Measurements from ENCODE around the gene RASAL3.

The RASAL3 gene

GRCh38 chr19:15404780-15405211, 59.5 kb downstream of the RASAL3 start:
- TF ChIP-seq BACH2 (CRISPR knock-in tag; IDR thresholded peaks at IDR 0.05; ENCODE audit: borderline replicate concordance) = no peak
- TF ChIP-seq ZNF8 (CRISPR knock-in tag; IDR thresholded peaks at IDR 0.05) = no peak
- no peak for TF ChIP-seq ZNF70 (CRISPR knock-in tag; IDR thresholded peaks at IDR 0.05)
- TF ChIP-seq ARNTL (CRISPR knock-in tag; IDR thresholded peaks at IDR 0.05; ENCODE audit: borderline replicate concordance, low read depth) = no peak
- TF ChIP-seq TOX (CRISPR knock-in tag; IDR thresholded peaks at IDR 0.05; ENCODE audit: borderline replicate concordance) = no peak
- no peak for TF ChIP-seq GLIS3 (CRISPR knock-in tag; IDR thresholded peaks at IDR 0.05)
- TF ChIP-seq ISL1 (CRISPR knock-in tag; IDR thresholded peaks at IDR 0.05) = no peak
- TF ChIP-seq, protein P1, sequence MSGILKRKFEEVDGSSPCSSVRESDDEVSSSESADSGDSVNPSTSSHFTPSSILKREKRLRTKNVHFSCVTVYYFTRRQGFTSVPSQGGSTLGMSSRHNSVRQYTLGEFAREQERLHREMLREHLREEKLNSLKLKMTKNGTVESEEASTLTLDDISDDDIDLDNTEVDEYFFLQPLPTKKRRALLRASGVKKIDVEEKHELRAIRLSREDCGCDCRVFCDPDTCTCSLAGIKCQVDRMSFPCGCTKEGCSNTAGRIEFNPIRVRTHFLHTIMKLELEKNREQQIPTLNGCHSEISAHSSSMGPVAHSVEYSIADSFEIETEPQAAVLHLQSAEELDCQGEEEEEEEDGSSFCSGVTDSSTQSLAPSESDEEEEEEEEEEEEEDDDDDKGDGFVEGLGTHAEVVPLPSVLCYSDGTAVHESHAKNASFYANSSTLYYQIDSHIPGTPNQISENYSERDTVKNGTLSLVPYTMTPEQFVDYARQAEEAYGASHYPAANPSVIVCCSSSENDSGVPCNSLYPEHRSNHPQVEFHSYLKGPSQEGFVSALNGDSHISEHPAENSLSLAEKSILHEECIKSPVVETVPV (CRISPR knock-in tag; IDR thresholded peaks at IDR 0.05) = no peak
- no peak for TF ChIP-seq POU6F1 (CRISPR knock-in tag; IDR thresholded peaks at IDR 0.05; ENCODE audit: borderline replicate concordance, low read depth)
- no peak for TF ChIP-seq ZC3H10 (CRISPR knock-in tag; IDR thresholded peaks at IDR 0.05)
- TF ChIP-seq PPARA (CRISPR knock-in tag; IDR thresholded peaks at IDR 0.05; ENCODE audit: borderline replicate concordance) = no peak
- TF ChIP-seq ZFP3 (CRISPR knock-in tag; IDR thresholded peaks at IDR 0.05) = no peak
- no peak for TF ChIP-seq ESRRG (CRISPR knock-in tag; IDR thresholded peaks at IDR 0.05)
- no peak for TF ChIP-seq RARB (CRISPR knock-in tag; IDR thresholded peaks at IDR 0.05)
- TF ChIP-seq TSHZ2 (CRISPR knock-in tag; IDR thresholded peaks at IDR 0.05) = no peak
- TF ChIP-seq CREB5 (CRISPR knock-in tag; IDR thresholded peaks at IDR 0.05; ENCODE audit: low read depth) = no peak
- TF ChIP-seq PATZ1 (CRISPR knock-in tag; IDR thresholded peaks at IDR 0.05; ENCODE audit: borderline replicate concordance) = no peak
- TF ChIP-seq TCF4 (CRISPR knock-in tag; IDR thresholded peaks at IDR 0.05; ENCODE audit: borderline replicate concordance) = no peak
- ATAC-seq = no peak

DNA sequence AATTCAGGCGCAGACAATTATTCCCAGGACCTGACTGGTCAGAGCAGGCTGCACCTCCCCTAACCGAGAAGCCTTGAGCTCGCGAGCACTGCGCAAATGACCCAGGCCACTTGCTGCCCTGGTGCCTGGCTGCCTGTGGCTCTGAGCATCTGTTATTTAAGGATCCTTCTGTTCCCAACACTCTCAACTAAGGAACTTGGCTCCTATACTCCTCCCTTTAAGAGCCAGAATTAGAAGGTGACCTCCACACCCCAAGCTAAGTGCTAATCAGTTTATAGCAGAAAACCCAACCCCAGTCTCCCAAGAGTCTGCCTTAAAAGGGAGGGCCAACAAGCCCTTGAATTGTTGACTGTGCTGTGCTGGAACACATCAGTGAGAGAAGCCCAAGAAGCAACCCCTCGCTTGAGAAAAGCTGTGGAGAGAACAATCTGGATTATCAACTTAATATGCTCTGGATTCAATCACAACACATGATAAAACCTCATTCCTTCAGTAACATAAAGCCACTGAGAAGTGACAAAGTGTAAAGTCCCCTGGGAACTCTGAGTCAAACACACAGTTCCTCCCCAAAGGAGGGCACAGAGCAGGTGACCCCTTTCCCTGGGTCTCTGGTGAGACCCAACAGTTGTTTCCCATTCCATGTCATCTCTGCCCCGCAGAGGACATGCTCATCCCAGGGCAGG, 60.1 kb downstream of the RASAL3 start:
- no peak for TF ChIP-seq POU6F1 (CRISPR knock-in tag; IDR thresholded peaks at IDR 0.05; ENCODE audit: borderline replicate concordance, low read depth)
- no peak for TF ChIP-seq TCF4 (CRISPR knock-in tag; IDR thresholded peaks at IDR 0.05; ENCODE audit: borderline replicate concordance)
- TF ChIP-seq ZFP3 (CRISPR knock-in tag; IDR thresholded peaks at IDR 0.05) = no peak
- TF ChIP-seq CSDC2 (CRISPR knock-in tag; IDR thresholded peaks at IDR 0.05) = no peak
- no peak for TF ChIP-seq CREB5 (CRISPR knock-in tag; IDR thresholded peaks at IDR 0.05; ENCODE audit: low read depth)
- TF ChIP-seq RARB (CRISPR knock-in tag; IDR thresholded peaks at IDR 0.05) = no peak
- TF ChIP-seq SNAI2 (CRISPR knock-in tag; IDR thresholded peaks at IDR 0.05) = no peak
- TF ChIP-seq, protein P1 (CRISPR knock-in tag; IDR thresholded peaks at IDR 0.05) = no peak
- TF ChIP-seq BACH2 (CRISPR knock-in tag; IDR thresholded peaks at IDR 0.05; ENCODE audit: borderline replicate concordance) = no peak
- no peak for TF ChIP-seq ZNF70 (CRISPR knock-in tag; IDR thresholded peaks at IDR 0.05)
- no peak for TF ChIP-seq ZC3H10 (CRISPR knock-in tag; IDR thresholded peaks at IDR 0.05)
- ATAC-seq = no peak
